Aorta (tissue), 5 donors: ENCODE results near the gene CACNA1H. TPM values are rescaled to one million over a fixed set of nuclear protein-coding genes. Genes with fewer than 3 reads are reported as not detected.

Experiments used
- ATAC-seq: fragments of 200-7000 bp; cut with Tn5 transposase; one replicate; pipeline ENCODE4 v1.9.1; 2022; ENCODE audit warnings: moderate library complexity; ENCODE audit not compliant: low FRiP score
- DNase-seq, 2 donors: peaks; one replicate each; pipeline ENCODE4 v3.0.0-alpha.2; 2020
- H3K27ac ChIP-seq, 2 donors: one replicate each; pipeline ENCODE4 v1.5.1; 2013; ENCODE audit warnings: low read length in 2 of 2, mild to moderate bottlenecking in 2 of 2, moderate library complexity in 2 of 2, control low read depth in 1 of 2, inconsistent platforms in 1 of 2, low read depth in 1 of 2
- H3K27me3 ChIP-seq, 2 donors: one replicate each; pipeline ENCODE4 v1.6.1; 2013; ENCODE audit warnings: control low read depth in 1 of 2, low read length in 1 of 2, mild to moderate bottlenecking in 1 of 2, moderate library complexity in 1 of 2; ENCODE audit not compliant: insufficient read depth in 2 of 2, control insufficient read depth in 1 of 2
- H3K36me3 ChIP-seq, 2 donors: one replicate each; pipeline ENCODE4 v1.6.1; 2013; ENCODE audit warnings: control low read depth in 1 of 2, low read length in 1 of 2, mild to moderate bottlenecking in 1 of 2; ENCODE audit not compliant: insufficient read depth in 2 of 2, control insufficient read depth in 1 of 2
- H3K4me1 ChIP-seq, 2 donors: one replicate each; pipeline ENCODE4 v1.6.1; 2013; ENCODE audit warnings: low read length in 2 of 2, control low read depth in 1 of 2, mild to moderate bottlenecking in 1 of 2, moderate library complexity in 1 of 2; ENCODE audit not compliant: insufficient read depth in 2 of 2, control insufficient read depth in 1 of 2
- H3K4me3 ChIP-seq, 2 donors: one replicate each; pipeline ENCODE4 v1.5.1; 2013; ENCODE audit warnings: low read length in 2 of 2, control low read depth in 1 of 2, mild to moderate bottlenecking in 1 of 2
- H3K9me3 ChIP-seq: one replicate; pipeline ENCODE4 v1.6.1; 2013; ENCODE audit warnings: mild to moderate bottlenecking, low read length; ENCODE audit not compliant: control insufficient read depth
- WGBS, 2 donors: extraction: QIAGEN DNeasy Blood & Tissue Kit; methylation state at CpG; one replicate each; pipeline ENCODE4 v1.1.7; 2013; 5-methylcytosine and 5-hydroxymethylcytosine counted together
- intact Hi-C, 2 donors: fragments of 100-400 bp; cut with DNase I; formaldehyde crosslinking; loops; one replicate each; pipeline versions ENCODE4 v1.14.2 to v1.15.0; 2022
- polyA plus RNA-seq, 2 donors: library from polyadenylated mRNA; stranded (reverse); fragments of 200-250 nt; gene quantifications; one replicate each; pipeline ENCODE4 v1.2.3, GENCODE V29; 2013
- total RNA-seq, 2 donors: library from RNA; stranded (reverse); fragmentation: NEBNext Ultra II Directional; extraction: Animal tissue kit (Norgen Biotek cat#: 25700); gene quantifications; one replicate each; pipeline ENCODE4 v1.2.1, GENCODE V29; 2021
- donor health status: healthy with polysubstance abuse.
- donor health status: Bipolar disorder and iron deficiency.
- donor health status: DM: no; HTN: no; CAD: no.
- donor health status: DM: no; HTN: no; CAD: no.
- donor health status: DM: yes; HTN: yes; CAD: no.

CACNA1H gene
- total and polyA plus RNA-seq, 4 donors: 1.3 to 17.8 (median 9.8) TPM

- no peak for ATAC-seq
- H3K9me3 ChIP-seq: no peaks in the 10 kb centered on the region
- 74 to 75% methylated on average over 25 to 26 of the region's 26 CpGs for WGBS, 2 donors
- no peak for DNase-seq
- H3K27ac ChIP-seq: no peak overlapping the region
- H3K27me3 ChIP-seq: no peaks in the 10 kb centered on the region
- no peak overlapping the region for H3K4me3 ChIP-seq
- intact Hi-C loops: no loop called here
- no peaks in the 10 kb centered on the region for H3K4me1 ChIP-seq
- H3K36me3 ChIP-seq: no peaks in the 10 kb centered on the region
These were observed 40.3 kb upstream of the CACNA1H start for GRCh38 chr16:1112506-1113184.

- ATAC-seq: no peak
- Histone ChIP-seq H3K27me3 (no peaks in the 10 kb centered on the region), H3K27ac (no peak overlapping the region), H3K9me3 (no peaks in the 10 kb centered on the region), H3K36me3 (no peaks in the 10 kb centered on the region), H3K4me1 (no peaks in the 10 kb centered on the region), H3K4me3 (no peak overlapping the region)
- DNase-seq: no peak
- intact Hi-C loops: no loop called here
- WGBS, 2 donors: 58 to 64% methylated on average over 16 of the region's 16 CpGs
These were observed 39.4 kb upstream of the CACNA1H start for GRCh38 chr16:1113489-1113888.

- DNase-seq (no peak), ATAC-seq (no peak)
- H3K27me3 ChIP-seq: no peaks in the 10 kb centered on the region
- intact Hi-C loops: no loop called here
- no peaks in the 10 kb centered on the region for H3K4me1 ChIP-seq
- H3K36me3 ChIP-seq: no peaks in the 10 kb centered on the region
- no peaks in the 10 kb centered on the region for H3K9me3 ChIP-seq
- H3K27ac ChIP-seq: no peak overlapping the region
- WGBS, 2 donors: 80% methylated on average over 15 of the region's 15 CpGs
- no peak overlapping the region for H3K4me3 ChIP-seq
These were observed 38.9 kb upstream of the CACNA1H start for GRCh38 chr16:1113889-1114526.

GRCh38 chr16:1116693-1117077 lies 36.2 kb upstream of the CACNA1H start:
- intact Hi-C loops: no loop called here

GRCh38 chr16:1117176-1117900 lies 35.6 kb upstream of the CACNA1H start:
- intact Hi-C loops: no loop called here
- 60 to 61% methylated on average over 34 of the region's 34 CpGs for WGBS, 2 donors

More at GRCh38 chr16:1116693-1117077, 36.2 kb upstream of the CACNA1H start:
- no peak for DNase-seq
- Histone ChIP-seq H3K4me3 (no peak overlapping the region), H3K27me3 (no peaks in the 10 kb centered on the region), H3K4me1 (no peaks in the 10 kb centered on the region), H3K27ac (no peak overlapping the region), H3K36me3 (no peaks in the 10 kb centered on the region), H3K9me3 (no peaks in the 10 kb centered on the region)
- ATAC-seq: no peak
- WGBS, 2 donors: 58 to 63% methylated on average over 13 to 16 of the region's 16 CpGs

DNA sequence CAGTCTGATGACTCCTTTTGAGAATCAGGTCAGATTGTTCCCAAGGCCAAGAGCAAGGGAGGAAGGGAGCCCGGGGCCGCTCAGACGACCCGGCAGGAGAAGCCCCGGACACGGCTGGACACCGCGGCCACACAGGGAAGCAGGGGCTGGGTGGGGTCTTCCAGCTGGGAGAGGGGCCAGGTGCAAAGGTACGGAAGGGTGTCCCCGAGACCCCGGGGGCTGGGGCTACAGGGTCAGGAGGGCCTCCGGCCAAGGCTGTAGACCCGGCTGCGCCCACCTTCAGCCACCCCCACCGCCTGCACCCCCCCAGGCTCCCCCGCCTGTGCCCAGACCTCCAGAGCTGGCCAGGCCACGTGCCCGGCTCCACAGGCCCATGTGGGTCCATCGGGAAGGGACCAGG lies 35.0 kb upstream of the CACNA1H start:
- H3K36me3 ChIP-seq: no peaks in the 10 kb centered on the region
- no peaks in the 10 kb centered on the region for H3K4me1 ChIP-seq
- no peaks in the 10 kb centered on the region for H3K9me3 ChIP-seq
- DNase-seq (no peak), ATAC-seq (no peak)
- H3K4me3 ChIP-seq: no peak overlapping the region
- H3K27ac ChIP-seq: no peak overlapping the region
- intact Hi-C loops: no loop called here
- H3K27me3 ChIP-seq: no peaks in the 10 kb centered on the region
- whole genome bisulfite sequencing, 2 donors: 84 to 85% methylated on average over 19 of the region's 19 CpGs

More at GRCh38 chr16:1117176-1117900, 35.6 kb upstream of the CACNA1H start:
- no peaks in the 10 kb centered on the region for H3K4me1 ChIP-seq
- no peaks in the 10 kb centered on the region for H3K27me3 ChIP-seq
- DNase-seq (no peak), ATAC-seq (no peak)
- no peaks in the 10 kb centered on the region for H3K9me3 ChIP-seq
- H3K27ac ChIP-seq: no peak overlapping the region
- no peaks in the 10 kb centered on the region for H3K36me3 ChIP-seq
- H3K4me3 ChIP-seq: no peak overlapping the region

DNA sequence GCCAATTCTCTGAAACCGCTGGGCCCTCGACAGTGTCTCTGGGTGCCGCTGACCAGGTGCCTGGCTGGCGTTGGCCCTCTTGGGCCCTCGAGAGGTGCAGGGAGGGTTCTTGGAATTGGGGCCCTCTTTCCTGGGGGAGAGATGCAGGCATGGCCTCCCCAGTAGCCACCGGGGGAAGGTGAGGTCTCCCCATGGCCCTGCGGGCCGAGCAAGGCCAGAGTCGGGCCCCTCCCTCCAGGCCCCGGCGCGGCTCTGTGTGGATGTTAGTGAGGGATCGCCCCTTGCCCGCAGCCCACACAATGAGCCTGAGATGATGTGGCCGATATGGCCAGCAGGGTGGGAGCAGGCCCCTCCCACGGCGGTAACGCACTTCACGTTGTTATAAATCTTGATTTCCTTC lies 33.8 kb upstream of the CACNA1H start:
- Histone ChIP-seq H3K27me3 (no peaks in the 10 kb centered on the region), H3K4me3 (no peak overlapping the region), H3K36me3 (no peaks in the 10 kb centered on the region), H3K4me1 (no peaks in the 10 kb centered on the region), H3K9me3 (no peaks in the 10 kb centered on the region), H3K27ac (no peak overlapping the region)
- intact Hi-C loops: no loop called here
- ATAC-seq: no peak
- 84% methylated on average over 16 to 19 of the region's 19 CpGs for WGBS, 2 donors
- DNase-seq: no peak

DNA sequence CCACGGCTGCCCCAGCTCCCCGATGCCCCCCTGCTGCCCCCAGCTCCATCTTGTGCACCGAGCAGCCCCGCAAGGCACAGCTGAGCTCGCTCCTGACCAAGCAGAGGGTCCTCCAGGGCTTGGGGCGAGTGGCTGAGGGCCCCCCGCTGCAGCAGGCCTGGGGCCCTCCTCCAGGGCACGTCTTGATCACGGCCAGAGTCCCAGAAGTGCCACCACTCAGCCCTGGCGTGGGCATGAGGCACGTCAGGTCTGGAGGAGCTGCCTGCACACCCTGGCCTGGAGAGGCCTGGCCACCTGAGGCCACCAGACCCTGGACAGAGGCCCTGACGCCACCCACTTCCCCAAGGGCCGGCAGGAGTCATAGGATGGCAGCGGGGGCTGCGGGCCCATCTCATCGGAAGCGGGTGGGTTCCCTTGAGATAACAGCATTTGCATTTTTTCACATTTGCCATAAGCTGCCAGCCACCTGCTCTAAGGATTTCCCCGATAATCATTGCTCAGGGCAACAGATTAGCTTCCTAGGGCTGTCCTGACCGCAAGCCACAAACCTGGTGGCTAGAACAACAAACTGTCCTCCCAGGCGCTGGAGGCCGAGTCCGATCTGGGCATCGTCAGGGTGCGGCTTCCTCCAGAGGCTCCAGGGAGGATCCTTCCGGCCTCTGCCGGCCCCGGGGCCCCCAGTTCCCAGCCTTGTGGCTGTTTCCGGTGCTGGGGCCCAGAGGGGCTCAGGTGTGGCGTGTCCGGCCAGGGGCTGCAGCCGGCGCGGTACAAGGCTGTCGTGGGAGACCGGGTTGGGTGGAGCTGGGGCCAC lies 32.9 kb upstream of the CACNA1H start:
- intact Hi-C loops: no loop called here
- DNase-seq (no peak), ATAC-seq (no peak)
- Histone ChIP-seq H3K27ac (no peak overlapping the region), H3K36me3 (no peaks in the 10 kb centered on the region), H3K4me3 (no peak overlapping the region), H3K27me3 (no peaks in the 10 kb centered on the region), H3K9me3 (no peaks in the 10 kb centered on the region), H3K4me1 (no peaks in the 10 kb centered on the region)
- WGBS, 2 donors: 80% methylated on average over 35 of the region's 35 CpGs
